GM19193 (cell line): ENCODE measurements around the gene XPNPEP3.

Source experiments
- POLR2A ChIP-seq: IDR thresholded peaks from 4 replicates; pipeline ENCODE4 v1.6.1; 2011; ENCODE audit not compliant: insufficient read depth, insufficient read length; ENCODE audit errors: extremely low read depth

XPNPEP3 gene

DNA sequence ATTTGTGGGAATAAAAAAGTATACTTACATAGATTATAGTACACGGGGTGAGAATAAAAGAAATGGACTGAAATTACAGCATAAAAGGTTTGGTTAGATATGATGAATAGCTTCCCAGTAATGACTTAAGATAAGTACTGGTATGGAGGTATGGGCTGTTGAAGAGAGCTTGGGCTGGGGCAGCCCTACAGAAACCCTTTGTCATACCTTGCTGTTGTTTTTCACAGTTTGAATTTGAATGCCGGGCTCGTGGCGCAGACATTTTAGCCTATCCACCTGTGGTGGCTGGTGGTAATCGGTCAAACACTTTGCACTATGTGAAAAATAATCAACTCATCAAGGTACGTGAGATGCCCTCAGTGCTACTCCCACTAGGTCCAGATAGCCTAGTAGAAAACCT is 51.9 kb downstream of the XPNPEP3 start:
- TF ChIP-seq POLR2A: no peak

DNA sequence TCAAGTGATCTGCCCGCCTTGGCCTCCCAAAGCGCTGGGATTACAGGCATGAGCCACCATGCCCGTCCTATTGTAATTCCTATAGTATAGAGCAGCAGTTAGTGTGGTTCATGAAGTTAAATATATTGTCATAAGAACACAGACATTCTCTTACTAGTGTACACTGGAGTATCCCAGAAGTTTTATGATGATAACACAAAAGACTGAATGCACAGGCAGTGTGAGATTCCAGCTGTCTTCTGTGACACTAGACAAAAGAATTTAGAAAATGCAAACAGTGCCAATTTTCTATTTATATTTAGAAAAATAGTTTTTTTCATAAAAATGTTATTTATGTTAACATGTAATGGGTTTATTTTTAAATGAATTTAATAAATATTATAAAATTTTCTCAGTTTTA is 54.8 kb downstream of the XPNPEP3 start:
- TF ChIP-seq POLR2A: no peak

DNA sequence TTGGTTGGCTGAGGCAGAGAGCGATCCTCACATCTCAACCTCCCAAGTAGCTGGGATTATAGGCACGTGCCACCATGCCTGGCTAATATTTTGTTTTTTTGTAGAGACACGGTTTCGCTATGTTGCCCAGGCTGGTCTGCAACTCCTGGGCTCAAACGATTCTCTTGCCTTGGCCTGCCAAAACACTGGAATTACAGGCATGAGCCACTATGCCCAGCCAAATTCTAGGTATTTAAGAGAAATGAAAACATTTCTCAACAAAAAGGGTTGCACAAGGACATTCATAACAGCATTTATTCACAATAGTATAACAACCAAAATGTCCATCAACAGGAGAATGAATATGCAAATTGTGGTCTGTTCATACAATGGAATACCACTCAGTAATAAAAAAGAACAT is 62.5 kb downstream of the XPNPEP3 start:
- TF ChIP-seq POLR2A: no peak

DNA sequence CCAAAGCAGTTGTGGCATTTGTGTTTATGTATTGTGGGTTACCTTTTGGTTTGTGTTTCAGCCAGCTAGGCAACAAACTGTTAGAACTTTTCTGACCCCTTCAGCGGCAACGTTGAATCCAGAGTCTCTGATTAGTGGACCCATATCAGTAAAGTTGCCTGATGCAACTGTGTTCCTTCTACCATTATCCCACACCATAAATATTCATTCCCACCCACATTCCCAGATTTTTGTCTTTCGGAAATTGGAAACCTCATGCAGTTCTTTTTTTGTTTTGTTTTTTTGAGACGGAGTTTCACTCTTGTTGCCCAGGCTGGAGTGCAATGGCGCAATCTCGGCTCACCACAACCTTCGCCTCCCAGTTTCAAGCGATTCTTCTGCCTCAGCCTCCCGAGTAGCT is 63.6 kb downstream of the XPNPEP3 start:
- no peak for TF ChIP-seq POLR2A

DNA sequence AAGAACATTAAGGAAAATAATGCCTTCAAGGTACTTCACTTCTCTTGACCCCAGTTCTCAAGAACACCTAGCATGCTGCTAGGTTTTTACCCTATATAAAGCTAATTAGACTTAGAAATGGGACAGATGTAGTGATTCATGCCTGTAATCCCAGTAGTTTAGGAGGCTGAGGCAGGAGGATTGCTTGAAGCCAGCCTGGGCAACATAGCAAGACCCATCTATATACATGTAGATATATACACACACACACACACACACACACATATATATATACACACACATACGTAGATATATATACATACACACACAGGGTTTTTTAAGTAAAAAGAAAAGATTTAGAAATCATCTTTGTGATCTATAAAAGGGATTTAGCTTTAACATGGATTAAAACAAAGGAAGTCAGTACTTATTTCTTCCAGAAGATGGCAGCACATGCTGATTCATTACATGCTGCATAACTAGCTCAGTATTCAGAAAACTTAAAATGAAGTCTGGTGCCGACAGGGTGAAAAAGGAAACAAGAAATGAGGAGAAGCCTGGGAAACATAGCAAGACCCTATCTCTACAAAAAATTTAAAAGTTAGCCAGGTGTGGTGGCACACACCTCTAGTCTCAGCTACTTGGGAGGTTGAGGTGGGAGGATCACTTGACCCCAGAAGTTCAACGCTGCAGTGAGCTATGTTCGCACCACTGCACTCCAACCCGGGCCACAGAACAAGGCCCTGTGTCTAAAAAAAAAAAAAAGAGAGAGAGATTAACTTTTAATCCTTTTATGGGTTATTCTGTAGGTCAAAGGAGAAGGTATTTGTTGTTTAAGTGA is 65.7 kb downstream of the XPNPEP3 start:
- TF ChIP-seq POLR2A: no peak

DNA sequence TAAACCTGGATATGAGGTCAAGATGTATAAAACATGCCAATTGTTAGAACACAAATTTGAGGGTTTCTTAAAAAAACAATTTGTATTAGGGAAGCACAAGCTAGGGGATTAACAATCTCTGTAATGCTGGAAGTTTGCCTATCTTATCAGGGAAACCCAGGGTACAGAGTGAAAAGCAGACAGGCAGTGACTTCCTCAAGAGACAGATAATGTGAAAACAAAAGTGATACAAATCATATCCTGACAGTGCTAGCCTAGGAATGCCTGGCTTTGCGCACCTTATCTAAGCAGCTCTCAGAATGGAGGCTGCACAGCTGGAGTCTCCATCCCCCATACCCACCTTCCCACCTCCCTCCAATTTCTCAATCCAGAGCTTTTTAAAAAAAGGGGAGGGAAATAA is 71.7 kb downstream of the XPNPEP3 start:
- no peak for TF ChIP-seq POLR2A

DNA sequence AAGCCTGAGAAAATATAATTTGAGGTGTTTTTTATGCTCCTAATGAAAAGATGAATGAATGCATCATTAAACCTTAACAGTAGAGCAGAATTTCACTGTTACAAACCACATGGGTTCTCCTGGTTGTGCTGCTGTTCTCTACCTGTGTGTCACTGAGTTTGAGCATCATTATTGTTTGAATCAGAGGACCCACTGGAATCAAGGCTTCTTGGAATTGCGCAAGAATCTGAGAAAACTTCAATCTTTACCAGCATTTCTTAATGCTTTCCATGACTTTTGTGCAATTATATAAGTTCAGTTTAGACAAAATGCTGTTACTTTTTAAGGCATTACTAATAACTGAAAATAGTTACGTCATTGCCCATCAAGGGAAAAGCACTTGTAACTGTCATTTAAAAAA is 75.4 kb downstream of the XPNPEP3 start:
- TF ChIP-seq POLR2A: no peak

DNA sequence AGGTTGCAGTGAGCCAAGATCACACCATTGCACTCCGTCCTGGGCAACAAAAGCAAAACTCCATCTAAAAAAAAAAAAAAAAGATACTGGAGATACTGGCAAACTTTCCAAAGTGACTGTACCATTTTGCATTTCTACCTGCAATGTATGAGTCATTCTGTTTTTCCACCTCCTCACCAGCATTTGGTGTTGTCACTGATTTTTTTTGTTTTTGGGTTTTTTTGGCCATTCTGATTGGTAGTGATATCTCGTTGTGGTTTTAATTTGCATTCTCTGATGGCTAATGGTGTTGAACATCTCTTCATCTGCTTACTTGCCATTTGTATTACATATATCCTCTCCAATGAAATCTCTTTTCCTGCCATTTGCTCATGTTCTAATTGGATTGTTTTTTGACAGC is 82.3 kb downstream of the XPNPEP3 start:
- TF ChIP-seq POLR2A: no peak

DNA sequence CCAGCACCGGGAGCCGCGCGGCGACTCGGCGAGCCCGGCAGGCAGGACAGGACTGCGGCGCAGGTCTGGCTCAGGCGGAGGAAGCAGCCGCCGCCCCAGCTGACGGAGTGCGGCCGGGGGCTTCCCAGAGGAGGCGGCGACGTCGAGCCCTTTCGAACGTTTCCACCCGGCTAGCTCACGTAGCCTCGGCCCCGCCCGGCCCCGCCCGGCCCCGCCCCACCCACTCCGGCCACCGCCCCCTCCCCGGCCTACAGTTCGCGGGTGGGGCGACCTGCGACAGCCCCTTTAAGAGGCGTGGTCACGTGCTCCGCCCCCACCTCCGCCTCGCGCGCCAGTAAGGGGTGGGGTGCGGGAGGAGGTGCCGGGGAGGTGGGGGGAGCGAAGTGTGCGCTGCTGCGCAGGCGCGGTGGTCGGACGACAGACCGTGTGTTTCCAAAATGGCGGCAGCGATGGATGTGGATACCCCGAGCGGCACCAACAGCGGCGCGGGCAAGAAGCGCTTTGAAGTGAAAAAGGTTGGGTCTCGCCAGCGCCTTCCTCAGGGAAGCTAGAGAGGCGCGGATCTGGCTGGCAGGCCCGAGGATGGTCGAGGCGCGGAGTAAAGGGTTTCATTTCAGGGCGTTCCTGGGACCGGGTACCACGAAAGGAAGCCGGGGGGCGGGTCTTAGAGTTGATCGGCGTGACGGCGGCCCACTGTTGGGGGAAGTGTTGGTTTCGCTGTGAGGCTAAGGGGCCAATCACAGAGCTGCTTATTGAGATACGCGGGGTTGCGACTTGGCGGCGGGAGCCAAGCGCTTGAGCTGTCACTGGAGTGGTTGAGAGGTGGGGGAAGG is 94.2 kb downstream of the XPNPEP3 start, which contains the start of gene RBX1:
Gene RBX1, plus strand, starts transcription at position 417 of the 833 bp plus-strand sequence. Its CDS starts 21 bp downstream, at position 438.
- TF ChIP-seq POLR2A: peak; percentile 92

DNA sequence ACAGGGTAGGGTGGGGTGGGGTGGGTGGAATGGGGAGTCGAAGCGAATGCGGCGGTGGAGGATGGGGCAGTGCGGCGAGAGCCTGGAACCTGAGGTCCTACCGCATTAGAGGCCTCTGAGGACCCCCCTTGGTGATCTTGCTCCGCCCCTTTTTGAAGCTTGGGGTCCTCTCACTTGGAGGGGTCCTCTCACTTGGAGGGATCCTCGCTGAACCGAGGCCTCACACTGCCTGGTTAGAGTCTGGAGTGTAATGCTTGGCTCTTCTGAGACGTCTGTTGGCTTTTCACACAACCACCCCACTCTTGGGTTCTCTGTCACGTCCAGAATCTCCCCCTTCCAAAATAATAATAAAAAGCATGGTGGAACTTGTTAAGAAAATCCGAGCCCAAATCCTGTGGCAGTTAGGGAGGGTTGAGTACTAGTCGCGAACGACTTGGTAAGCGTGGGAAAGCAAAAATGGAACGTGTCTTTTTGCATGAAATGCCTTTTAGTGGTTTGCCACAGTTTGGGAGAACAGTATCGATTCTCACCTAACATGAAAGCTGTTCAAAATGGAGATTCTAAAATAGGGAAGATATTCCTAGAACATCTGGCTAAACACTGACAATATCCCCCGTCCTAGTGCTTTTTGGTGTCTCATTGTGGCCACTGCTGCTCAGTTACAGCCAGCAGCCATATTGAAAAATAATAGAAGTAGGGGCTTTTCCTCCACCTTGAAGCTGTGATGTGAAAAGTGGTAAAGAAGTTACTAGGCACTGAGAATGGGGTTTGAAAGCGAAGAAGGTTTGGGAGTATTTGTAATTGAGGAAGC is 95.1 kb downstream of the XPNPEP3 start:
- TF ChIP-seq POLR2A: no peak

DNA sequence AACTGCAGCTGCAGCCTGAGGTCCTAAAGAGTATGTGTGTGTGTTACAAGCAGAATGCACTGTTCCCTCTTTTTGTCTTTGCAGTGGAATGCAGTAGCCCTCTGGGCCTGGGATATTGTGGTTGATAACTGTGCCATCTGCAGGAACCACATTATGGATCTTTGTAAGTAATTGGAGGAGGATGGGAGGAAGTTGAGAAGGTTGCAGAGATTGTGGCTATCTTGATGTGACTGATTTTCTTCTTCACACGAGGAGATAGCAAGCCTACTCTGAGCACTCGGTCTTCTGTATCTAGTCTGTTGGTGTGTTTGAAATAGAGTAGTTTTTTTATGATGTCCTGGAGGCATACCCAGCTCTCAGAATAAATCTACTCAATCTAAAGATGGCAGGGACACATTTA is 96.5 kb downstream of the XPNPEP3 start:
- TF ChIP-seq POLR2A: no peak

DNA sequence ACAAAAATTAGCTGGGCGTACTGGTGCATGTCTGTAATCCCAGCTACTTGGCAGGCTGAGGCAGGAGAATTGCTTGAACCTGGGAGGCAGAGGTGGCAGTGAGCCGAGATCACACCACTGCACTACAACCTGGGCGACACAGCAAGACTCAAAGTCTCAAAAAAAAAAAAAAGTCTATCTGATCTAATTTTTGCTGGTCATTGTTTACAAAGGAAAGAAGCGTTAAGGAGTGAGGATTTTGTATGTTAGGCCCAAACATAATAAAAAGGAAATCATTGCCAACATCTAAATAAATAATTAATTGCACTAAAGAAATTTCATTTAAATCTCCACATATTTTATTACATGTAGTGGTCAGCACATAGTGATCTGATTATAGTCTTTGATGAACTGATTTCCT is 97.2 kb downstream of the XPNPEP3 start:
- TF ChIP-seq POLR2A: no peak

DNA sequence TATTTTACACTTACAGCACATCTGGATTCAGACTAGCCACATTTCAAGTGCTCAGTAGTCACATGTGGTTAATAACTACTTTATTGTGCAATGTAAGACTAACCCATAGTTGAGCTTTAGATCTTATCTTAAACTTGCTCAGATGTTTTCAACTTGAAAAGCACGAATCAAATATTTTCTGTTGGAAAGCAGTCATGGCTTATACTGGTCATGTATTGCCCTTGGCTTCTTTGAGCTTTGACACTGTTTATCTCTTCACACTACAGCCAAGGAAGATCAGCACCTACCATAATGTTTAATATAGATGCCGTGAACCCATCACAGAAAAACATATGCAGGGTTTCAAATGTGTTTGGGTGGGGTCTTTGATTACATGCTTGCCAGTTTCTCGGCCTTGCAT is 98.6 kb downstream of the XPNPEP3 start:
- TF ChIP-seq POLR2A: no peak

DNA sequence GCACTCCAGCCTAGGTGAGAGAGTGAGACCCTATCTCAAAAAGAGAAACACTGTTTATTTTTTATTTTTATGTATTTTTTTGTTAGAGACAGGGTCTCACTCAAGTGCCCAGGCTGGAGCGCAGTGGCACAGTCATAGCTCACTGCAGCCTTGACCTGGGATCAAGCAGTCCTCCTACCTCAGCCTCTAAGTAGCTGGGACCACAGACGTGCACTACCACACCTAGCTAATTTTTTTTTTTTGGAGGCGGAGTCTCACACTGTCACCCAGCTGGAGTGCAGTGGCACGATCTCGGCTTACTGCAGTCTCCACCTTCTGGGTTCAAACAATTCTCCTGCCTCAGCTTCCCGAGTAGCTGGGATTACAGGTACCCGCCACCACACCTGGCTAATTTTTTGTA is 100.7 kb downstream of the XPNPEP3 start:
- TF ChIP-seq POLR2A: no peak

DNA sequence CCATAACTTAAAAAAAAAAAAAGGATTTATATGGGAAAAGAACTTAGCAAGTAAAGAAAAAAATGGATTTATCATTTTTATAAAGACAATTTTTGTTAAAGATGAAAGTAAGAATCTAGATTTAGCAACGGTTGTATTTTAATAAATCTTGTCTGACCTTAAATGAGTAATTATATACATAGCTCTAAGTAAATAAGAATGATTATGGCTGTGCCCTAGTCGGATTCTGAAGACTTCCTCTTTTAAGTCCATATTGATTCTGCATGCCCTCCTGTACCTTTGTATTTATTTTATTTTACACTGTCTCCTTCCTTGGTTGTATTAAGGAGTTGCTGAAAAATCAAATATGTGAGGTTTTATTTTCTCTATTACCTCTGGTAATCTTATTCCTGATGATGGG is 101.4 kb downstream of the XPNPEP3 start:
- no peak for TF ChIP-seq POLR2A
